Pancreas (tissue), 10 donors: Measurements from ENCODE around the gene MAP1LC3B. TPM values are rescaled to one million over a fixed set of nuclear protein-coding genes. Genes with fewer than 3 reads are reported as not detected.

Experiments used
- ATAC-seq, 4 donors: fragments of 200-7000 bp; cut with Tn5 transposase; one replicate each; pipeline versions ENCODE4 v1.8.0 to v1.9.1; 2020; ENCODE audit warnings: mild to moderate bottlenecking in 4 of 4, moderate library complexity in 4 of 4
- DNase-seq, 6 donors: peaks; one replicate each; pipeline ENCODE4 v3.0.0-alpha.2; 2020
- FAIRE-seq: peaks from 2 replicates; lab custom pipeline; 2012; peaks lifted over from hg19 to GRCh38; lab: Jason Lieb, UNC
- H3K27ac ChIP-seq, 4 donors: fragments of 200-600 bp; sonication (generic); 1 replicate in 3 of 4; 2 replicates in 1 of 4; pipeline versions ENCODE4 v1.5.0 to v1.8.0; 2020
- H3K27me3 ChIP-seq, 4 donors: fragments of 200-600 bp; one replicate each; pipeline ENCODE4 v1.8.0; 2021
- H3K36me3 ChIP-seq, 3 donors: fragments of 200-600 bp; sonication (generic) in 1 of 3; one replicate each; pipeline versions ENCODE4 v1.5.0 to v1.8.0; 2020 to 2021
- H3K4me1 ChIP-seq, 3 donors: fragments of 200-600 bp; one replicate each; pipeline ENCODE4 v1.8.0; 2021
- H3K4me3 ChIP-seq, 4 donors: fragments of 200-600 bp; sonication (generic) in 2 of 4; one replicate each; pipeline versions ENCODE4 v1.5.0 to v1.8.0; 2020 to 2021
- H3K9me3 ChIP-seq, 4 donors: fragments of 200-600 bp; one replicate each; pipeline ENCODE4 v1.8.0; 2021
- WGBS, 2 donors: extraction: QIAGEN DNeasy Blood & Tissue Kit; methylation state at CpG; one replicate each; pipeline ENCODE4 v1.1.7; 2013; 5-methylcytosine and 5-hydroxymethylcytosine counted together
- intact Hi-C, 3 donors: fragments of 100-400 bp; cut with DNase I; formaldehyde crosslinking; loops; one replicate each; pipeline versions ENCODE4 v1.11.1 to v1.14.2; 2022
- polyA plus RNA-seq, 2 donors: library from polyadenylated mRNA; stranded (reverse); fragments of 200-250 nt; gene quantifications; one replicate each; pipeline ENCODE4 v1.2.3, GENCODE V29; 2013
- total RNA-seq, 6 donors: library from RNA; stranded (reverse); fragmentation: NEBNext Ultra II Directional in 4 of 6; extraction: Animal tissue kit (Norgen Biotek cat#: 25700) in 4 of 6; gene quantifications; one replicate each; pipeline versions ENCODE4 v1.2.1 to v1.2.4, GENCODE V29; 2021 to 2023
- TF ChIP-seq, protein P1 (sequence below), 4 donors: fragments of 200-600 bp; sonication (generic) in 3 of 4; IDR thresholded peaks; one replicate each; pipeline versions ENCODE4 v1.5.0 to v1.8.0; 2021; ENCODE audit warnings: antibody characterized with exemption in 4 of 4
- donor health status: healthy with polysubstance abuse.
- donor health status: DM: no; HTN: no; CAD: no; lungs with moderate emphysema.
- donor health status: DM: no; HTN: no; CAD: no.
- donor health status: control.
- donor health status: control.
- donor health status: Bipolar disorder and iron deficiency.
- donor health status: DM: yes; HTN: yes; CAD: no.
- donor health status: DM: no; HTN: no; CAD: no.
- donor health status: DM: no; HTN: no; CAD: no.
- donor health status: DM: yes; HTN: yes; CAD: no.

Gene MAP1LC3B
- total and polyA plus RNA-seq, 8 donors = 13.9 to 35.1 (median 21.7) TPM

DNA sequence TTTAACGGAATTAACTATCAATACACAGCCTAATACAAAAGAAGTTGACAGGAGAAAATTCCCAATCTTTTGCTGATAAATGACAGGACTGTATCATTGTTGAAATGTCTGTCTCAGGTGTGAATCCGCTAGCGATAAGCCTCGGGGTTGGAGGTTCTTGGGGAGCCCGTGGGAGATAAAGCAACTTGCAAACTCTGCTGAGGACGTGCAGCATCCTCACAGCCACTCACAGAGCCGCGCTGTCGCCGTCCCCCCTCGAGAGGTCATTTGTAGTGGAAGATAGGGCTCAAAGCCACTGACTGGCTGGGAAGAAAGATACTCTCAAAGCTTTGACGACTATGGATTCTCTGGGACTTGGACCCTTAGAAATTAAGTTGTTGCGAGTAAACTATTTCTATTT, 17.0 kb downstream of the MAP1LC3B start:
- no peak overlapping the region for H3K27ac ChIP-seq
- no peaks in the 10 kb centered on the region for H3K4me1 ChIP-seq
- H3K36me3 ChIP-seq = peaks cover 0 to 51% (median 18%) of the 10 kb centered on the region in 3 donors
- ATAC-seq = no peak
- no peak for FAIRE-seq
- H3K9me3 ChIP-seq = no peaks in the 10 kb centered on the region
- TF ChIP-seq, protein P1, sequence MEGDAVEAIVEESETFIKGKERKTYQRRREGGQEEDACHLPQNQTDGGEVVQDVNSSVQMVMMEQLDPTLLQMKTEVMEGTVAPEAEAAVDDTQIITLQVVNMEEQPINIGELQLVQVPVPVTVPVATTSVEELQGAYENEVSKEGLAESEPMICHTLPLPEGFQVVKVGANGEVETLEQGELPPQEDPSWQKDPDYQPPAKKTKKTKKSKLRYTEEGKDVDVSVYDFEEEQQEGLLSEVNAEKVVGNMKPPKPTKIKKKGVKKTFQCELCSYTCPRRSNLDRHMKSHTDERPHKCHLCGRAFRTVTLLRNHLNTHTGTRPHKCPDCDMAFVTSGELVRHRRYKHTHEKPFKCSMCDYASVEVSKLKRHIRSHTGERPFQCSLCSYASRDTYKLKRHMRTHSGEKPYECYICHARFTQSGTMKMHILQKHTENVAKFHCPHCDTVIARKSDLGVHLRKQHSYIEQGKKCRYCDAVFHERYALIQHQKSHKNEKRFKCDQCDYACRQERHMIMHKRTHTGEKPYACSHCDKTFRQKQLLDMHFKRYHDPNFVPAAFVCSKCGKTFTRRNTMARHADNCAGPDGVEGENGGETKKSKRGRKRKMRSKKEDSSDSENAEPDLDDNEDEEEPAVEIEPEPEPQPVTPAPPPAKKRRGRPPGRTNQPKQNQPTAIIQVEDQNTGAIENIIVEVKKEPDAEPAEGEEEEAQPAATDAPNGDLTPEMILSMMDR (IDR thresholded peaks at IDR 0.05) = no peak
- H3K27me3 ChIP-seq = no peaks in the 10 kb centered on the region
- no peak for DNase-seq
- intact Hi-C loops = no loop called here
- 86 to 89% methylated on average over 13 of the region's 13 CpGs for WGBS, 2 donors
- H3K4me3 ChIP-seq = no peak overlapping the region

- FAIRE-seq = no peak
Observed at GRCh38 chr16:87409781-87410180, 17.6 kb downstream of the MAP1LC3B start.

DNA sequence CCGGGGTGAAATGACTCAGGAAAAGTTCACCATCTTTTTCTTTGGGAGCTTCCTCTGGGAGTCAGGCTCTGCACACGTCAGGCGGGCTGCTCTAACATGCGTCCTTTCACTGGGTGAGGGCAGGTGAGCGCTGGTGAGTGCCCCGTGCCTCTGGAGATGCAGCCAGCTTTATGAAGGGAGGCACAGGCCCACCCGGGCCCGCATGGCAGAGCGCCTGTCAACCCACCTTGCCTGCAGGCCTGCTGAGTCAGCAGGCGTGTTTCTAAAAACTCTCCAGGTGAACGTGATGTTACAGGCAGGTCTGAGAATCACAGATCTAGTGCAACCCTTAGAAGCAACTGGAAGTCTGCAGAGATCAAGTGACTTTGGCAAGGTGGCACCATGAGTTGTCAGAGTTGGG, 18.4 kb downstream of the MAP1LC3B start:
- WGBS, 2 donors = 90 to 95% methylated on average over 11 of the region's 11 CpGs
- TF ChIP-seq, protein P1 (IDR thresholded peaks at IDR 0.05) = no peak
- ATAC-seq (no peak), FAIRE-seq (no peak), DNase-seq (no peak)
- H3K27ac ChIP-seq = no peak overlapping the region
- intact Hi-C loops = loop anchor here in 1 of 3 donors (10.0 kb wide), 1 partner anchor 224 kb away; no protein-coding TSS in a partner anchor
- no peaks in the 10 kb centered on the region for H3K9me3 ChIP-seq
- H3K27me3 ChIP-seq = no peaks in the 10 kb centered on the region
- no peaks in the 10 kb centered on the region for H3K4me1 ChIP-seq
- peaks cover 0 to 52% (median 10%) of the 10 kb centered on the region in 3 donors for H3K36me3 ChIP-seq
- H3K4me3 ChIP-seq = no peak overlapping the region

More at GRCh38 chr16:87409781-87410180, 17.6 kb downstream of the MAP1LC3B start:
- 92 to 94% methylated on average over 13 of the region's 13 CpGs for WGBS, 2 donors
- Histone ChIP-seq H3K27me3 (no peaks in the 10 kb centered on the region), H3K9me3 (no peaks in the 10 kb centered on the region), H3K27ac (no peak overlapping the region), H3K36me3 (peaks cover 0 to 53% (median 18%) of the 10 kb centered on the region in 3 donors), H3K4me1 (no peaks in the 10 kb centered on the region), H3K4me3 (no peak overlapping the region)
- intact Hi-C loops = loop anchor here in 1 of 3 donors (10.0 kb wide), 1 partner anchor 225 kb away; no protein-coding TSS in a partner anchor
- ATAC-seq (no peak), DNase-seq (no peak)
- TF ChIP-seq, protein P1 (IDR thresholded peaks at IDR 0.05) = no peak

- ATAC-seq (no peak), FAIRE-seq (no peak), DNase-seq (no peak)
- no peak overlapping the region for H3K4me3 ChIP-seq
- intact Hi-C loops = loop anchor here in 1 of 3 donors (10.0 kb wide), 1 partner anchor 224 kb away; no protein-coding TSS in a partner anchor
- peaks cover 0 to 48% (median 7%) of the 10 kb centered on the region in 3 donors for H3K36me3 ChIP-seq
- no peaks in the 10 kb centered on the region for H3K27me3 ChIP-seq
- WGBS, 2 donors = 90 to 92% methylated on average over 14 of the region's 14 CpGs
- no peak overlapping the region for H3K27ac ChIP-seq
- H3K9me3 ChIP-seq = no peaks in the 10 kb centered on the region
- no peaks in the 10 kb centered on the region for H3K4me1 ChIP-seq
- TF ChIP-seq, protein P1 (IDR thresholded peaks at IDR 0.05) = no peak
Observed at GRCh38 chr16:87410968-87411367, 18.8 kb downstream of the MAP1LC3B start.
